GM20000 (cell line): Measurements from ENCODE around the gene DBH.

Source experiments
- DNase-seq: peaks from one replicate; pipeline ENCODE4 v3.0.0; 2012; ENCODE audit warnings: low spot score
- CTCF ChIP-seq: IDR thresholded peaks from 2 replicates; pipeline ENCODE4 v1.5.1; 2012; ENCODE audit warnings: mild to moderate bottlenecking, control low read depth; ENCODE audit errors: extremely low read depth, missing control alignments

The DBH gene

GRCh38 chr9:133645021-133645765 is 9.0 kb downstream of the DBH start:
- no peak for TF ChIP-seq CTCF
- DNase-seq, result no peak

- DNase-seq, result no peak
- no peak for TF ChIP-seq CTCF
Observed at GRCh38 chr9:133647148-133647547, 11.0 kb downstream of the DBH start.

GRCh38 chr9:133647765-133648469 is 11.8 kb downstream of the DBH start:
- TF ChIP-seq CTCF, result no peak
- no peak for DNase-seq

GRCh38 chr9:133649194-133649593 is 13.0 kb downstream of the DBH start:
- TF ChIP-seq CTCF, result no peak

GRCh38 chr9:133650026-133650425 is 13.9 kb downstream of the DBH start:
- no peak for TF ChIP-seq CTCF
- DNase-seq, result no peak

More at GRCh38 chr9:133649194-133649593, 13.0 kb downstream of the DBH start:
- no peak for DNase-seq

GRCh38 chr9:133653638-133654037 is 17.5 kb downstream of the DBH start:
- TF ChIP-seq CTCF, result no peak
- no peak for DNase-seq
